ENCODE results near the gene ADAMTSL3. TPM values are rescaled to one million over a fixed set of nuclear protein-coding genes. Genes with fewer than 3 reads are reported as not detected.
A peak's percentile ranks its signal among the peaks of the same experiment; 100 is the strongest.

The ADAMTSL3 gene
- total and polyA plus RNA-seq, 2 of the 4 experiments (the other 2 are of a cell fraction): under 0.01 to 0.02 TPM

GRCh38 chr15:83850501-83851245 is 196.8 kb downstream of the ADAMTSL3 start:
- no peak overlapping the region; the same call in 1 of the 2 replicates for H4K5ac ChIP-seq (ENCODE audit: low read depth, low read length)
- no peak overlapping the region for H2BK5ac ChIP-seq (ENCODE audit: low read depth, low read length, poor library complexity, severe bottlenecking)
- POLR2A ChIA-PET (ENCODE audit: unreplicated experiment): no interaction called here
- H2AK5ac ChIP-seq (ENCODE audit: low read depth, low read length): 0 out of 2 replicates have a peak overlapping the region, but pooled peaks have one; percentile 35
- peaks cover 21% of the 10 kb centered on the region for H3K4me1 ChIP-seq (ENCODE audit: control insufficient read depth, insufficient read depth, low read length)
- H3K18ac ChIP-seq (ENCODE audit: low read depth, low read length): peak overlapping the region; percentile 28; the same call in 1 of the 2 replicates
- BruUV-seq (replicated peaks): no TSS peak
- H3K4me2 ChIP-seq (ENCODE audit: low read depth, low read length): no peak overlapping the region
- H3K23ac ChIP-seq (ENCODE audit: low read depth, low read length): no peak overlapping the region
- H4K20me1 ChIP-seq (ENCODE audit: insufficient read depth, low read length): no peaks in the 10 kb centered on the region
- intact Hi-C loops (cut with micrococcal nuclease) (no loop called here), in situ Hi-C loops (cut with MboI; ENCODE audit: low sequenced_read_pairs) (no loop called here), dilution Hi-C loops (cut with HindIII; ENCODE audit: low sequenced_read_pairs, unreplicated experiment) (no loop called here)
- no peak for TF ChIP-seq CHD1 (IDR thresholded peaks at IDR 0.05; ENCODE audit: low read depth, low read length)
- TF ChIP-seq, protein P1, sequence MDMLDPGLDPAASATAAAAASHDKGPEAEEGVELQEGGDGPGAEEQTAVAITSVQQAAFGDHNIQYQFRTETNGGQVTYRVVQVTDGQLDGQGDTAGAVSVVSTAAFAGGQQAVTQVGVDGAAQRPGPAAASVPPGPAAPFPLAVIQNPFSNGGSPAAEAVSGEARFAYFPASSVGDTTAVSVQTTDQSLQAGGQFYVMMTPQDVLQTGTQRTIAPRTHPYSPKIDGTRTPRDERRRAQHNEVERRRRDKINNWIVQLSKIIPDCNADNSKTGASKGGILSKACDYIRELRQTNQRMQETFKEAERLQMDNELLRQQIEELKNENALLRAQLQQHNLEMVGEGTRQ (IDR thresholded peaks at IDR 0.05; ENCODE audit: low read depth, low read length): no peak
- no peak for TF ChIP-seq POLR2A (IDR thresholded peaks at IDR 0.05; ENCODE audit: low read depth, low read length)
- no peak for TF ChIP-seq MXI1 (IDR thresholded peaks at IDR 0.05; ENCODE audit: borderline replicate concordance, low read depth, low read length)
- TF ChIP-seq NFE2L2 (IDR thresholded peaks at IDR 0.05; ENCODE audit: low read depth, low read length): no peak
- TF ChIP-seq, protein P2, sequence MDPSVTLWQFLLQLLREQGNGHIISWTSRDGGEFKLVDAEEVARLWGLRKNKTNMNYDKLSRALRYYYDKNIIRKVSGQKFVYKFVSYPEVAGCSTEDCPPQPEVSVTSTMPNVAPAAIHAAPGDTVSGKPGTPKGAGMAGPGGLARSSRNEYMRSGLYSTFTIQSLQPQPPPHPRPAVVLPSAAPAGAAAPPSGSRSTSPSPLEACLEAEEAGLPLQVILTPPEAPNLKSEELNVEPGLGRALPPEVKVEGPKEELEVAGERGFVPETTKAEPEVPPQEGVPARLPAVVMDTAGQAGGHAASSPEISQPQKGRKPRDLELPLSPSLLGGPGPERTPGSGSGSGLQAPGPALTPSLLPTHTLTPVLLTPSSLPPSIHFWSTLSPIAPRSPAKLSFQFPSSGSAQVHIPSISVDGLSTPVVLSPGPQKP (IDR thresholded peaks at IDR 0.05; ENCODE audit: borderline replicate concordance, low read depth, low read length): no peak
- TF ChIP-seq RAD21 (IDR thresholded peaks at IDR 0.05; ENCODE audit: low read length): no peak
- TF ChIP-seq, protein P3, sequence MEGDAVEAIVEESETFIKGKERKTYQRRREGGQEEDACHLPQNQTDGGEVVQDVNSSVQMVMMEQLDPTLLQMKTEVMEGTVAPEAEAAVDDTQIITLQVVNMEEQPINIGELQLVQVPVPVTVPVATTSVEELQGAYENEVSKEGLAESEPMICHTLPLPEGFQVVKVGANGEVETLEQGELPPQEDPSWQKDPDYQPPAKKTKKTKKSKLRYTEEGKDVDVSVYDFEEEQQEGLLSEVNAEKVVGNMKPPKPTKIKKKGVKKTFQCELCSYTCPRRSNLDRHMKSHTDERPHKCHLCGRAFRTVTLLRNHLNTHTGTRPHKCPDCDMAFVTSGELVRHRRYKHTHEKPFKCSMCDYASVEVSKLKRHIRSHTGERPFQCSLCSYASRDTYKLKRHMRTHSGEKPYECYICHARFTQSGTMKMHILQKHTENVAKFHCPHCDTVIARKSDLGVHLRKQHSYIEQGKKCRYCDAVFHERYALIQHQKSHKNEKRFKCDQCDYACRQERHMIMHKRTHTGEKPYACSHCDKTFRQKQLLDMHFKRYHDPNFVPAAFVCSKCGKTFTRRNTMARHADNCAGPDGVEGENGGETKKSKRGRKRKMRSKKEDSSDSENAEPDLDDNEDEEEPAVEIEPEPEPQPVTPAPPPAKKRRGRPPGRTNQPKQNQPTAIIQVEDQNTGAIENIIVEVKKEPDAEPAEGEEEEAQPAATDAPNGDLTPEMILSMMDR (conservative IDR thresholded peaks at IDR 0.05; ENCODE audit: low read depth, low read length): no peak
- TF ChIP-seq FOS (IDR thresholded peaks at IDR 0.05; ENCODE audit: low read depth, low read length): no peak
- TF ChIP-seq SMC3 (IDR thresholded peaks at IDR 0.05; ENCODE audit: low read depth, low read length): no peak
- TF ChIP-seq BHLHE40 (IDR thresholded peaks at IDR 0.05; ENCODE audit: low read depth, low read length): no peak
- no peak overlapping the region for H3K9ac ChIP-seq (ENCODE audit: low read depth, low read length)
- no peaks in the 10 kb centered on the region for H3K36me3 ChIP-seq (ENCODE audit: control insufficient read depth, insufficient read depth, low read length)
- H2BK15ac ChIP-seq (ENCODE audit: low read depth, low read length): peak overlapping the region; percentile 4; the same call in 1 of the 3 replicates
- peaks cover 5% of the 10 kb centered on the region; the same call in 1 of the 2 replicates for H3K9me1 ChIP-seq (ENCODE audit: insufficient read depth, low read length)
- no peak for DNase-seq
- peak overlapping the region; percentile 48 for H2AFZ ChIP-seq (replicated peaks; ENCODE audit: low read length, poor library complexity)
- H4K8ac ChIP-seq (ENCODE audit: low read depth in 2 of 2, low read length in 2 of 2): peak overlapping the region in 1 of 2 experiments; percentile 24; a peak in 2 of 4 replicates
- WGBS, 2 experiments (ENCODE audit: extremely low coverage in 2 of 2, insufficient read length in 1 of 2): 54% methylated on average over 4 of the region's 8 CpGs; no CpG with 5 or more reads in 1 of the 2 experiments
- no peak overlapping the region for H4K91ac ChIP-seq (ENCODE audit: insufficient read depth, low read depth, low read length)
- no peak overlapping the region for H3K27ac ChIP-seq (ENCODE audit: insufficient read depth, low read length)
- H3K56ac ChIP-seq (ENCODE audit: extremely low read depth, insufficient read depth, low read length): no peak overlapping the region
- H3K4me3 ChIP-seq (ENCODE audit: insufficient read depth, low read depth, low read length): no peak overlapping the region
- H3K79me1 ChIP-seq (ENCODE audit: low read depth in 1 of 2, low read length in 2 of 2): no peaks in the 10 kb centered on the region
- CTCF ChIA-PET: no interaction called here
- peak overlapping the region; percentile 23; the same call in 1 of the 2 replicates for H3K14ac ChIP-seq (replicated peaks; ENCODE audit: low read depth, low read length)
- ATAC-seq (ENCODE audit: low read depth): no peak
- peak overlapping the region; percentile 15; the same call in 1 of the 2 replicates for H3K4ac ChIP-seq (ENCODE audit: low read depth, low read length)
- H2BK20ac ChIP-seq (ENCODE audit: low read depth, low read length): peak overlapping the region; percentile 70
- no peak overlapping the region for H2AK9ac ChIP-seq (replicated peaks; ENCODE audit: low read depth, low read length, poor library complexity)
- H3K27me3 ChIP-seq (ENCODE audit: control insufficient read depth, insufficient read depth, low read length): no peaks in the 10 kb centered on the region
- peak overlapping the region; percentile 66 for H2BK120ac ChIP-seq (ENCODE audit: low read depth, low read length)
- no peaks in the 10 kb centered on the region for H3K9me3 ChIP-seq (ENCODE audit: control insufficient read depth, insufficient read depth, low read length)
